Central memory CD8-positive, alpha-beta T cell (primary cell): Measurements from ENCODE around the gene MTLN.
"Not testable (repeated sequence)": the region's sequence is repeated elsewhere in the genome, so short reads cannot be mapped to it uniquely, and the experiment has no call there.

Source experiments
- ATAC-seq: fragments of 150-1000 bp; cut with Tn5 transposase; replicated peaks from 2 replicates; pipeline ENCODE4 v1.10.0; 2022; ENCODE audit warnings: mild to moderate bottlenecking, moderate FRiP score, moderate number of reproducible peaks; ENCODE audit not compliant: poor library complexity, severe bottlenecking; ENCODE audit errors: extremely low read depth
- DNase-seq, 2 donors: peaks; one replicate each; pipeline ENCODE4 v3.0.0; 2021; ENCODE audit warnings: low spot score in 2 of 2
- H3K27ac Mint-ChIP-seq: one replicate; pipeline ENCODE4 v1.8.0; 2022; ENCODE audit warnings: low read depth, mild to moderate bottlenecking, moderate library complexity, mixed read lengths
- H3K27me3 Mint-ChIP-seq: one replicate; pipeline ENCODE4 v1.8.0; 2022; ENCODE audit warnings: mixed read lengths
- H3K36me3 Mint-ChIP-seq: one replicate; pipeline ENCODE4 v1.8.0; 2022; ENCODE audit warnings: mild to moderate bottlenecking, moderate library complexity, mixed read lengths; ENCODE audit not compliant: insufficient read depth
- H3K4me1 Mint-ChIP-seq: one replicate; pipeline ENCODE4 v1.8.0; 2022; ENCODE audit warnings: mixed read lengths
- H3K4me3 Mint-ChIP-seq: one replicate; pipeline ENCODE4 v1.8.0; 2022; ENCODE audit warnings: mild to moderate bottlenecking, moderate library complexity, mixed read lengths
- H3K9me3 Mint-ChIP-seq: one replicate; pipeline ENCODE4 v1.8.0; 2022; ENCODE audit warnings: mixed read lengths

Gene MTLN

GRCh38 chr2:110211938-110212858 lies at the start of gene MTLN:
MTLN (minus strand) TSS chr2:110212547; CDS start chr2:110212525, 22 bp downstream.
- H3K4me3 Mint-ChIP-seq = peak within 1 kb of the TSS; percentile 89
- ATAC-seq (peak; percentile 86), DNase-seq (peak; percentile 50 to 53)
- H3K27ac Mint-ChIP-seq = peak within 1 kb of the TSS; percentile 88
- no peaks in the 10 kb centered on the region for H3K9me3 Mint-ChIP-seq
- peaks cover 23% of the 10 kb centered on the region for H3K4me1 Mint-ChIP-seq
- H3K27me3 Mint-ChIP-seq = peaks cover 29% of the 10 kb centered on the region
- H3K36me3 Mint-ChIP-seq = peaks cover 17% of the 10 kb centered on the region

- H3K4me1 Mint-ChIP-seq, H3K36me3 Mint-ChIP-seq, H3K9me3 Mint-ChIP-seq, H3K27me3 Mint-ChIP-seq, DNase-seq, H3K27ac Mint-ChIP-seq, ATAC-seq, H3K4me3 Mint-ChIP-seq: not testable (repeated sequence)
Observed at GRCh38 chr2:110261910-110262309, 49.6 kb upstream of the MTLN start.

GRCh38 chr2:110248081-110248795 lies 35.9 kb upstream of the MTLN start:
- not testable (repeated sequence) for DNase-seq, H3K4me1 Mint-ChIP-seq, H3K27ac Mint-ChIP-seq, H3K27me3 Mint-ChIP-seq, ATAC-seq, H3K36me3 Mint-ChIP-seq, H3K4me3 Mint-ChIP-seq, H3K9me3 Mint-ChIP-seq

GRCh38 chr2:110245488-110246435 lies 33.4 kb upstream of the MTLN start:
- ATAC-seq, H3K27ac Mint-ChIP-seq, H3K4me3 Mint-ChIP-seq, H3K36me3 Mint-ChIP-seq, H3K27me3 Mint-ChIP-seq, DNase-seq, H3K9me3 Mint-ChIP-seq, H3K4me1 Mint-ChIP-seq: not testable (repeated sequence)

- H3K4me3 Mint-ChIP-seq, H3K4me1 Mint-ChIP-seq, H3K27ac Mint-ChIP-seq, H3K27me3 Mint-ChIP-seq, DNase-seq, ATAC-seq, H3K9me3 Mint-ChIP-seq, H3K36me3 Mint-ChIP-seq: not testable (repeated sequence)
Observed at GRCh38 chr2:110243283-110243682, 30.9 kb upstream of the MTLN start.

GRCh38 chr2:110234514-110234913 lies 22.2 kb upstream of the MTLN start:
- H3K9me3 Mint-ChIP-seq, H3K4me3 Mint-ChIP-seq, H3K27ac Mint-ChIP-seq, DNase-seq, H3K4me1 Mint-ChIP-seq, H3K36me3 Mint-ChIP-seq, ATAC-seq, H3K27me3 Mint-ChIP-seq: not testable (repeated sequence)

GRCh38 chr2:110229886-110230285 lies 17.5 kb upstream of the MTLN start:
- ATAC-seq, H3K36me3 Mint-ChIP-seq, H3K4me3 Mint-ChIP-seq, H3K9me3 Mint-ChIP-seq, DNase-seq, H3K4me1 Mint-ChIP-seq, H3K27ac Mint-ChIP-seq: not testable (repeated sequence)
- peaks cover 26% of the 10 kb centered on the region for H3K27me3 Mint-ChIP-seq

GRCh38 chr2:110222626-110223025 lies 10.3 kb upstream of the MTLN start:
- not testable (repeated sequence) for ATAC-seq, H3K27ac Mint-ChIP-seq, H3K4me1 Mint-ChIP-seq, H3K4me3 Mint-ChIP-seq, H3K36me3 Mint-ChIP-seq, H3K9me3 Mint-ChIP-seq, DNase-seq
- peaks cover 57% of the 10 kb centered on the region for H3K27me3 Mint-ChIP-seq

GRCh38 chr2:110221938-110222337 lies 9.6 kb upstream of the MTLN start:
- Mint-ChIP-seq H3K27me3 (peaks cover 54% of the 10 kb centered on the region), H3K4me3 (no peak overlapping the region), H3K4me1 (no peaks in the 10 kb centered on the region), H3K36me3 (no peaks in the 10 kb centered on the region), H3K27ac (no peak overlapping the region), H3K9me3 (no peaks in the 10 kb centered on the region)
- no peak for ATAC-seq
- no peak for DNase-seq

- DNase-seq (no peak), ATAC-seq (no peak)
- H3K4me1 Mint-ChIP-seq = no peaks in the 10 kb centered on the region
- H3K9me3 Mint-ChIP-seq = no peaks in the 10 kb centered on the region
- H3K4me3 Mint-ChIP-seq = no peak overlapping the region
- no peak overlapping the region for H3K27ac Mint-ChIP-seq
- peaks cover 1% of the 10 kb centered on the region for H3K36me3 Mint-ChIP-seq
- H3K27me3 Mint-ChIP-seq = peaks cover 59% of the 10 kb centered on the region
Observed at GRCh38 chr2:110220190-110220564, 7.8 kb upstream of the MTLN start.

- DNase-seq (no peak), ATAC-seq (no peak)
- H3K4me3 Mint-ChIP-seq = no peak overlapping the region
- peaks cover 1% of the 10 kb centered on the region for H3K36me3 Mint-ChIP-seq
- H3K9me3 Mint-ChIP-seq = no peaks in the 10 kb centered on the region
- peaks cover 64% of the 10 kb centered on the region for H3K27me3 Mint-ChIP-seq
- no peaks in the 10 kb centered on the region for H3K4me1 Mint-ChIP-seq
- no peak overlapping the region for H3K27ac Mint-ChIP-seq
Observed at GRCh38 chr2:110219496-110220189, 7.3 kb upstream of the MTLN start.

- not testable (repeated sequence) for H3K4me3 Mint-ChIP-seq, DNase-seq, H3K4me1 Mint-ChIP-seq, ATAC-seq, H3K9me3 Mint-ChIP-seq, H3K27ac Mint-ChIP-seq, H3K36me3 Mint-ChIP-seq
- H3K27me3 Mint-ChIP-seq = peaks cover 68% of the 10 kb centered on the region
Observed at GRCh38 chr2:110218889-110219288, 6.5 kb upstream of the MTLN start.
